Measurements from ENCODE around the gene KIF1A.
"Not testable (repeated sequence)": the region's sequence is repeated elsewhere in the genome, so short reads cannot be mapped to it uniquely, and the experiment has no call there.

KIF1A gene

GRCh38 chr2:240714747-240715725 lies 105.0 kb downstream of the KIF1A start:
- DNase-seq, result no peak

- no peak for DNase-seq
Observed at GRCh38 chr2:240713928-240714746, 105.9 kb downstream of the KIF1A start.

GRCh38 chr2:240713071-240713927 lies 106.7 kb downstream of the KIF1A start:
- no peak for DNase-seq

- no peak for DNase-seq
Observed at GRCh38 chr2:240712121-240712520, 107.9 kb downstream of the KIF1A start.

GRCh38 chr2:240711701-240712100 lies 108.3 kb downstream of the KIF1A start:
- no peak for DNase-seq

- no peak for DNase-seq
Observed at GRCh38 chr2:240711296-240711695, 108.7 kb downstream of the KIF1A start.

- no peak for DNase-seq
Observed at GRCh38 chr2:240708457-240708856, 111.6 kb downstream of the KIF1A start.

GRCh38 chr2:240707821-240708220 lies 112.2 kb downstream of the KIF1A start:
- no peak for DNase-seq

- DNase-seq, result no peak
Observed at GRCh38 chr2:240707043-240707756, 112.8 kb downstream of the KIF1A start.

- peak in 1 of 2 donors; percentile 8 for DNase-seq
Observed at GRCh38 chr2:240705204-240705791, 114.7 kb downstream of the KIF1A start.

- peak in 1 of 2 donors; percentile 20 for DNase-seq
Observed at GRCh38 chr2:240704651-240705050, 115.4 kb downstream of the KIF1A start.

- no peak for DNase-seq
Observed at GRCh38 chr2:240703417-240704341, 116.3 kb downstream of the KIF1A start.

- DNase-seq, result no peak
Observed at GRCh38 chr2:240702640-240703011, 117.4 kb downstream of the KIF1A start.

GRCh38 chr2:240701736-240702639 lies 118.0 kb downstream of the KIF1A start:
- no peak for DNase-seq

GRCh38 chr2:240701091-240701735 lies 118.8 kb downstream of the KIF1A start:
- no peak for DNase-seq

GRCh38 chr2:240700616-240701015 lies 119.4 kb downstream of the KIF1A start:
- not testable (repeated sequence) for DNase-seq

GRCh38 chr2:240699835-240700234 lies 120.2 kb downstream of the KIF1A start:
- not testable (repeated sequence) for DNase-seq

GRCh38 chr2:240698852-240699561 lies 121.0 kb downstream of the KIF1A start:
- DNase-seq, result not testable (repeated sequence)

Measured in CD4-positive, alpha-beta T cell treated with Interferon alpha-2 for 1 hour (primary cell).